ENCODE data around the gene SLC37A2. TPM values are rescaled to one million over a fixed set of nuclear protein-coding genes. Genes with fewer than 3 reads are reported as not detected.
A peak's percentile ranks its signal among the peaks of the same experiment; 100 is the strongest.

The SLC37A2 gene
- total RNA-seq, 1 donor from 2014 or later: 3.3 TPM

DNA sequence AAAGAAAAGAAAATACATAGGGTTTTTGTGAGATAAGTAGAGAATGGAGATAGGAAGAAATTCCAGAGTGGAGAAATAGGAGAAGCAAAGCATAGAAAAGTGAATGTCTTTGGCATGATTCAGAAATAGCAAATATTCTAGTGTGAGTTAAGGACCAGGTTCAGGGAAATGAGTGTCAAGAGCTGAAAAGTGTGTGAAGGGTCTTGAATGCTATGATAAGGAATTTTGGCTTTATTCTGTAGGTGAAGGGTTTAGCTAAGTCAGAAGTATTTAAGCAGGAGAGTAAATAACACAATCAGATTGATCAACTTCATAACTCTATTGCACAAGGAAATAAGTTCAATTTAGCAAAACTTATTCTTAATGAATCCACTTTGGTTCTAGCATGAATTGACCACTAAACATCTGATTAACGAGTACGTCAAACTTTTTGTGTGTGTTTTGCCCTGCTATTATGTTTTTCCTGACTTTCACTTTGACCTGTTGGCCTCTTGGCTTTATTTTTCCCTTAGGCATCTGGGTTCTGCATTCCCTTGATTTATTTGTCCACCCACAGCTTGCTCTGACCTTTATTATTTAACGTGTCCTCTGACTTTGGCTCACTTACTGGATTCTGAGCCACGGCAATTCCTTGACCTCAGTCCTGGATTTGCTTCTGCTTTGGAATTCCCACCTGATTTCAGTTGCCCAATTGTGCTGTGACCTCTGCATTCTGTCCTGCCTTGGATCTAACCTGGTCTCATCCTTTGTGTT lies 60.3 kb downstream of the SLC37A2 start:
- no peak for DNase-seq (ENCODE audit: low spot score)
- Mint-ChIP-seq H3K36me3 (no peaks in the 10 kb centered on the region), H3K27ac (no peak overlapping the region), H3K9me3 (no peaks in the 10 kb centered on the region), H3K27me3 (ENCODE audit: insufficient read depth, low read depth) (peaks cover 4% of the 10 kb centered on the region), H3K4me3 (no peak overlapping the region), H3K4me1 (peaks cover 12% of the 10 kb centered on the region)
- no peak overlapping the region for H3K4me2 ChIP-seq
- peak overlapping the region; percentile 85 for H2AFZ ChIP-seq (replicated peaks)
- peaks cover 19% of the 10 kb centered on the region for H3K27me3 ChIP-seq
- no peaks in the 10 kb centered on the region for H3K79me2 ChIP-seq (ENCODE audit: low read depth)
- H3K4me1 ChIP-seq: no peaks in the 10 kb centered on the region
- TF ChIP-seq, protein P1, sequence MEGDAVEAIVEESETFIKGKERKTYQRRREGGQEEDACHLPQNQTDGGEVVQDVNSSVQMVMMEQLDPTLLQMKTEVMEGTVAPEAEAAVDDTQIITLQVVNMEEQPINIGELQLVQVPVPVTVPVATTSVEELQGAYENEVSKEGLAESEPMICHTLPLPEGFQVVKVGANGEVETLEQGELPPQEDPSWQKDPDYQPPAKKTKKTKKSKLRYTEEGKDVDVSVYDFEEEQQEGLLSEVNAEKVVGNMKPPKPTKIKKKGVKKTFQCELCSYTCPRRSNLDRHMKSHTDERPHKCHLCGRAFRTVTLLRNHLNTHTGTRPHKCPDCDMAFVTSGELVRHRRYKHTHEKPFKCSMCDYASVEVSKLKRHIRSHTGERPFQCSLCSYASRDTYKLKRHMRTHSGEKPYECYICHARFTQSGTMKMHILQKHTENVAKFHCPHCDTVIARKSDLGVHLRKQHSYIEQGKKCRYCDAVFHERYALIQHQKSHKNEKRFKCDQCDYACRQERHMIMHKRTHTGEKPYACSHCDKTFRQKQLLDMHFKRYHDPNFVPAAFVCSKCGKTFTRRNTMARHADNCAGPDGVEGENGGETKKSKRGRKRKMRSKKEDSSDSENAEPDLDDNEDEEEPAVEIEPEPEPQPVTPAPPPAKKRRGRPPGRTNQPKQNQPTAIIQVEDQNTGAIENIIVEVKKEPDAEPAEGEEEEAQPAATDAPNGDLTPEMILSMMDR (IDR thresholded peaks at IDR 0.05): no peak
- TF ChIP-seq EZH2 (IDR thresholded peaks at IDR 0.05): no peak
- TF ChIP-seq EZH2phosphoT487 (IDR thresholded peaks at IDR 0.05): no peak
- no peaks in the 10 kb centered on the region for H3K36me3 ChIP-seq
- no peak overlapping the region for H3K27ac ChIP-seq
- H3K4me3 ChIP-seq: no peak overlapping the region
- H3F3A ChIP-seq (ENCODE audit: low read depth): no peaks in the 10 kb centered on the region
- H4K20me1 ChIP-seq (ENCODE audit: low read depth): no peaks in the 10 kb centered on the region
- H3K9me3 ChIP-seq (ENCODE audit: low read depth): no peaks in the 10 kb centered on the region
- no peak overlapping the region for H3K9ac ChIP-seq

DNA sequence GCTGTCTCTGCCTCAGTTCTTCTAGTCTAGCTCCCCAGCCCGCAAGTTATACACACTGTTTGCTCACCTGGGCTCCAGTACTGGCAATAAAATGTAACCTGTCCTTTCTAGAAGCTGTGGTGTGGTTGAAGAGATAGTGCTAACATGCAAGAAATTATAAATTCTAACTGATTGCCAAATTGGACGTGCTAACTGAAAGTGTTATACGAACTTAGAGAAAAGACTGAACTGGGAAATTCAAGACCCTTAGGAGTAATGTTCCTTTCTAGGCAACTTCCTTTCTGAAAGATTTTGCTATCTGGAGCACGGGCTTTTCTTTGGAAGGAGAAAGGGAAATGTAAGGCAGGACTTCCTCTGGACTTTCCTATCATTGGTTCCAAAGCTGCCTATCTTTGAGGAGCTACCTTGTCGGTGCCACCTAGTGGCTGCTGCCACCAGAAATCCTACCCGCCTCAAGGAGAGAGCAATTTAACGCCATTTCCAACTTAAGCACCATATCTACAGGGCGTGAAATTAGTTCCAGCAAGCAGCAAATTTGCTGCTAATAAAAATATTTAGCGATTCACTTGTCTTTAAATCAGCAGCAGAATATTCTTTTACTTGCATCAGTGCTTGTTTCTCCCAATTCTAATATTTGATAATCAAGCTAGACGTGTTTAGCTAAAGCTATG lies 61.0 kb downstream of the SLC37A2 start:
- TF ChIP-seq EZH2 (IDR thresholded peaks at IDR 0.05): no peak
- TF ChIP-seq, protein P1 (IDR thresholded peaks at IDR 0.05): peak; percentile 51
- H3K4me3 Mint-ChIP-seq: no peak overlapping the region
- peaks cover 19% of the 10 kb centered on the region for H3K27me3 ChIP-seq
- peaks cover 2% of the 10 kb centered on the region for H3K36me3 Mint-ChIP-seq
- peaks cover 5% of the 10 kb centered on the region for H3K4me1 ChIP-seq
- peaks cover 4% of the 10 kb centered on the region for H3K27me3 Mint-ChIP-seq (ENCODE audit: insufficient read depth, low read depth)
- H3K4me3 ChIP-seq: no peak overlapping the region
- no peak overlapping the region for H3K4me2 ChIP-seq
- H3K27ac ChIP-seq: no peak overlapping the region
- H3K9ac ChIP-seq: no peak overlapping the region
- H4K20me1 ChIP-seq (ENCODE audit: low read depth): no peaks in the 10 kb centered on the region
- H3K9me3 Mint-ChIP-seq: peaks cover 3% of the 10 kb centered on the region
- no peak overlapping the region for H3K27ac Mint-ChIP-seq
- no peaks in the 10 kb centered on the region for H3K36me3 ChIP-seq
- peaks cover 16% of the 10 kb centered on the region for H3K4me1 Mint-ChIP-seq
- DNase-seq (ENCODE audit: low spot score): peak; percentile 54
- H2AFZ ChIP-seq (replicated peaks): peak overlapping the region; percentile 85
- no peaks in the 10 kb centered on the region for H3K9me3 ChIP-seq (ENCODE audit: low read depth)
- no peaks in the 10 kb centered on the region for H3K79me2 ChIP-seq (ENCODE audit: low read depth)
- peaks cover 2% of the 10 kb centered on the region for H3F3A ChIP-seq (ENCODE audit: low read depth)

- H3K4me3 Mint-ChIP-seq: no peak overlapping the region
- peaks cover 5% of the 10 kb centered on the region for H3K36me3 Mint-ChIP-seq
- peaks cover 4% of the 10 kb centered on the region for H3K27me3 Mint-ChIP-seq (ENCODE audit: insufficient read depth, low read depth)
- no peaks in the 10 kb centered on the region for H3K79me2 ChIP-seq (ENCODE audit: low read depth)
- peaks cover 5% of the 10 kb centered on the region for H3K9me3 Mint-ChIP-seq
- no peak overlapping the region for H3K9ac ChIP-seq
- H3K9me3 ChIP-seq (ENCODE audit: low read depth): no peaks in the 10 kb centered on the region
- peaks cover 8% of the 10 kb centered on the region for H3F3A ChIP-seq (ENCODE audit: low read depth)
- no peaks in the 10 kb centered on the region for H4K20me1 ChIP-seq (ENCODE audit: low read depth)
- H3K4me1 ChIP-seq: peaks cover 10% of the 10 kb centered on the region
- H3K27me3 ChIP-seq: peaks cover 19% of the 10 kb centered on the region
- no peak overlapping the region for H3K4me3 ChIP-seq
- H3K36me3 ChIP-seq: no peaks in the 10 kb centered on the region
- peak overlapping the region; percentile 85 for H2AFZ ChIP-seq (replicated peaks)
- no peak overlapping the region for H3K27ac ChIP-seq
- H3K27ac Mint-ChIP-seq: no peak overlapping the region
- H3K4me2 ChIP-seq: no peak overlapping the region
- no peak for DNase-seq (ENCODE audit: low spot score)
- H3K4me1 Mint-ChIP-seq: peaks cover 20% of the 10 kb centered on the region
- TF ChIP-seq EZH2 (IDR thresholded peaks at IDR 0.05) (no peak), EZH2phosphoT487 (IDR thresholded peaks at IDR 0.05) (no peak)
- TF ChIP-seq, protein P1 (IDR thresholded peaks at IDR 0.05): no peak
Observed at GRCh38 chr11:125124618-125124992, 61.5 kb downstream of the SLC37A2 start.
